Stimulated activated CD8-positive, alpha-beta memory T cell treated with anti-CD3 and anti-CD28 coated beads, Interleukin-7, amount 100 ng/mL, for 1 hour (primary cell): ENCODE data around the gene GSAP.

Experiments used
- DNase-seq, 2 donors: peaks; one replicate each; pipeline ENCODE4 v3.0.0-alpha.2; 2020; ENCODE audit warnings: low read depth in 2 of 2

The GSAP gene

GRCh38 chr7:77328669-77329068, 87.5 kb downstream of the GSAP start:
- DNase-seq = no peak

- no peak for DNase-seq
Measured at GRCh38 chr7:77327932-77328628, 88.1 kb downstream of the GSAP start.

GRCh38 chr7:77327067-77327931, 88.8 kb downstream of the GSAP start:
- no peak for DNase-seq

GRCh38 chr7:77326131-77326530, 90.0 kb downstream of the GSAP start:
- DNase-seq = no peak

GRCh38 chr7:77321300-77321699, 94.8 kb downstream of the GSAP start:
- DNase-seq = no peak

- DNase-seq = no peak
Measured at GRCh38 chr7:77320714-77321113, 95.4 kb downstream of the GSAP start.

- DNase-seq = no peak
Measured at GRCh38 chr7:77320137-77320536, 96.0 kb downstream of the GSAP start.

GRCh38 chr7:77318019-77318418, 98.1 kb downstream of the GSAP start:
- DNase-seq = no peak

- no peak for DNase-seq
Measured at GRCh38 chr7:77316219-77316978, 99.8 kb downstream of the GSAP start.

GRCh38 chr7:77315182-77315591, 101.0 kb downstream of the GSAP start:
- DNase-seq = no peak

- no peak for DNase-seq
Measured at GRCh38 chr7:77313876-77314480, 102.2 kb downstream of the GSAP start.

- DNase-seq = no peak
Measured at GRCh38 chr7:77313085-77313484, 103.1 kb downstream of the GSAP start.

GRCh38 chr7:77310982-77311381, 105.2 kb downstream of the GSAP start:
- no peak for DNase-seq

- no peak for DNase-seq
Measured at GRCh38 chr7:77309714-77310220, 106.4 kb downstream of the GSAP start.

GRCh38 chr7:77308792-77309191, 107.4 kb downstream of the GSAP start:
- DNase-seq = no peak

- no peak for DNase-seq
Measured at GRCh38 chr7:77306231-77307067, 109.7 kb downstream of the GSAP start.

GRCh38 chr7:77295549-77295948, 120.6 kb downstream of the GSAP start:
- no peak for DNase-seq

- no peak for DNase-seq
Measured at GRCh38 chr7:77293046-77293445, 123.1 kb downstream of the GSAP start.

- no peak for DNase-seq
Measured at GRCh38 chr7:77290425-77290824, 125.7 kb downstream of the GSAP start.

- no peak for DNase-seq
Measured at GRCh38 chr7:77289387-77289786, 126.8 kb downstream of the GSAP start.
